NB4 (cell line): ENCODE measurements around the gene GPR146.

Experiments used
- DNase-seq: peaks from one replicate; pipeline ENCODE4 v3.0.0; 2010; ENCODE audit warnings: low read depth
- H3K4me3 ChIP-seq: one replicate; pipeline ENCODE4 v1.5.1; 2011; ENCODE audit warnings: mild to moderate bottlenecking, low read depth, low read length, moderate library complexity
- MYC ChIP-seq: IDR thresholded peaks from 2 replicates; pipeline ENCODE4 v1.6.1; 2011; ENCODE audit warnings: low read depth, low read length
- POLR2A ChIP-seq: IDR thresholded peaks from 2 replicates; pipeline ENCODE4 v1.6.1; 2011; ENCODE audit warnings: mild to moderate bottlenecking; ENCODE audit not compliant: insufficient read length; ENCODE audit errors: extremely low read depth
- TF ChIP-seq, protein P1 (sequence below): IDR thresholded peaks from one replicate; pipeline ENCODE4 v1.5.1; 2012; ENCODE audit warnings: low read depth, low read length
- TF ChIP-seq, protein P2 (sequence below): IDR thresholded peaks from 2 replicates; pipeline ENCODE4 v1.6.1; 2011; ENCODE audit warnings: low read depth, low read length

The GPR146 gene

DNA sequence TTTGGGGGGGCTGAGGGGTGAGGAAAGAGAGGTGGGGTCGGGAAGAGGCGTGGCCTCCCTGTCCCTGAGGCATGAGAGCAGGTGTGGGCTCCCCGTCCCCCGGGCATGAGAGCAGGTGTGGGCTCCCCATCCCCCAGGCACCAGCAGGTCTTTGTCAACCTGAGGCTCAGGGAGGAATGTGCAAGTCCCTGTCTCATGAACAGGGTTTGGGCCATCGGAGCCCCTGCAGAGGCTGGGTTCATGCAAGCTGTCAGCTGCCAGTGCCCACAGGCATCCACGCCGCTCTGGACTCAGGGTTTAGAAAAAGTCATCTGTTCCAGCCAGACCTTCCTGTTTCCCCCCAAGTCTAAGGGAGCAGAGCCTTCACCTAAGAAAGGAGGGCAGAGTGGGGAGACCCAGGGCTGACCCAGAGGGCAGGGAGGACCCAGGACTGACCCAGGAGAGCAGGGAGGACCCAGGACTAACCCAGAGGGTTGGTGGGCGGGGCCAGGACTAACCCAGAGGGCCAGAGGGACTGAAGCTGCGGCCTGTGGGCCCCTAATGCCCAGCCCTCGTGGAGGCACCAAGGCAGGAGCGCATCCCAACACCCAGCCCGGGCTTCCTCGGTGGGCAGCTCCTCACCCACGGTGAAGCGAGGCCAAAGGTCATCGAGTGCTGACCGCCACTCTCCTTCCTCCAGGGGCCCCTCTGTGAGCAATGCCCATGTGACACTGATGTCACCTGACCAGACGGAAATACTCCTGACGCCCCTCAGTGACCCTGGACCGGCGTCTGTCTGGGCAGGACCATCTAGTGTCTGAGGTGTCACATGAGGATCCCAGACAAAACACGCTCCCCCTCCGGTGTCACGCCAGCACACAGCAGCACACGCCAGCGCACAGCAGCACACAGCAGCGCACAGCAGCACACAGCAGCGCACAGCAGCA is 28.9 kb upstream of the GPR146 start:
- DNase-seq, result no peak
- H3K4me3 ChIP-seq, result no peak overlapping the region
- TF ChIP-seq, protein P1, sequence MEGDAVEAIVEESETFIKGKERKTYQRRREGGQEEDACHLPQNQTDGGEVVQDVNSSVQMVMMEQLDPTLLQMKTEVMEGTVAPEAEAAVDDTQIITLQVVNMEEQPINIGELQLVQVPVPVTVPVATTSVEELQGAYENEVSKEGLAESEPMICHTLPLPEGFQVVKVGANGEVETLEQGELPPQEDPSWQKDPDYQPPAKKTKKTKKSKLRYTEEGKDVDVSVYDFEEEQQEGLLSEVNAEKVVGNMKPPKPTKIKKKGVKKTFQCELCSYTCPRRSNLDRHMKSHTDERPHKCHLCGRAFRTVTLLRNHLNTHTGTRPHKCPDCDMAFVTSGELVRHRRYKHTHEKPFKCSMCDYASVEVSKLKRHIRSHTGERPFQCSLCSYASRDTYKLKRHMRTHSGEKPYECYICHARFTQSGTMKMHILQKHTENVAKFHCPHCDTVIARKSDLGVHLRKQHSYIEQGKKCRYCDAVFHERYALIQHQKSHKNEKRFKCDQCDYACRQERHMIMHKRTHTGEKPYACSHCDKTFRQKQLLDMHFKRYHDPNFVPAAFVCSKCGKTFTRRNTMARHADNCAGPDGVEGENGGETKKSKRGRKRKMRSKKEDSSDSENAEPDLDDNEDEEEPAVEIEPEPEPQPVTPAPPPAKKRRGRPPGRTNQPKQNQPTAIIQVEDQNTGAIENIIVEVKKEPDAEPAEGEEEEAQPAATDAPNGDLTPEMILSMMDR, result no peak
- TF ChIP-seq, protein P2, sequence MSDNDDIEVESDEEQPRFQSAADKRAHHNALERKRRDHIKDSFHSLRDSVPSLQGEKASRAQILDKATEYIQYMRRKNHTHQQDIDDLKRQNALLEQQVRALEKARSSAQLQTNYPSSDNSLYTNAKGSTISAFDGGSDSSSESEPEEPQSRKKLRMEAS, result no peak
- TF ChIP-seq POLR2A, result no peak
- TF ChIP-seq MYC, result no peak

DNA sequence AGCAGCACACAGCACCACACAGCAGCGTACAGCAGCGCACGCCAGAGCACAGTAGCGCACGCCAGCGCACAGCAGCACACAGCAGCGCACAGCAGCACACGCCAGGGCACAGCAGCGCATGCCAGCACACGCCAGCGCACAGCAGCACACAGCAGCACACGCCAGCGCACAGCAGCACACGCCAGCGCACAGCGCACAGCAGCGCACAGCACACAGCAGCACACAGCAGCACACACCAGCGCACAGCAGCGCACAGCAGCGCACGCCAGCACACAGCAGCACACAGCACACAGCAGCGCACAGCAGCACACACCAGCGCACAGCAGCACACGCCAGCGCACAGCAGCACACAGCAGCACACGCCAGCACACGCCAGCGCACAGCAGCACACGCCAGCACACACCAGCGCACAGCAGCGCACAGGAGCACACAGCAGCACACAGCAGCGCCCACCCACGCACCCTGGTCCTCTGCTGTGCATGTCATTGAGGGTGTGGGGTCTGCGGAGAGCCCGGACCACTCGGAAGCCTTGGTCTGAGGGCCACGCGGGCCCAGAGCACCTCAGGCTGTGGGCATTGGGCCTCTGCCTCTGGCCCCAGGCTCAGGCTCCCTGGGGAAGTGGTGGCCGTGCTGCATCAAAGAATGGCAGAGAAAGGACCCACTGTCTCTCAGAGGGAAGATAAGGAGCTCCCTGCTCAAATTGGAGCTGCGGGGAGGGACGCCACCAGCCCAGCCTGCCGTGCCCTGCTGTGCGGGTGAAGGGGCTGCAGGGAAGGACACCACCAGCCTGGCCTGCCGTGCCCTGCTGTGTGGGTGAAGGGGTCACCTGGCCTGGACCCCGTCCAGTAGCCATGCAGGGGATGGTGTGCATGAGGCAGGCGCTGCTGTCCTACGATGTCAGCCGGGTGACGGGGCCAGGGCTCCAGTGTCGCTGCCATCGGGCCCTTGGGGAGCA is 27.5 kb upstream of the GPR146 start:
- TF ChIP-seq POLR2A, result no peak
- TF ChIP-seq, protein P1, result no peak
- TF ChIP-seq MYC, result no peak

DNA sequence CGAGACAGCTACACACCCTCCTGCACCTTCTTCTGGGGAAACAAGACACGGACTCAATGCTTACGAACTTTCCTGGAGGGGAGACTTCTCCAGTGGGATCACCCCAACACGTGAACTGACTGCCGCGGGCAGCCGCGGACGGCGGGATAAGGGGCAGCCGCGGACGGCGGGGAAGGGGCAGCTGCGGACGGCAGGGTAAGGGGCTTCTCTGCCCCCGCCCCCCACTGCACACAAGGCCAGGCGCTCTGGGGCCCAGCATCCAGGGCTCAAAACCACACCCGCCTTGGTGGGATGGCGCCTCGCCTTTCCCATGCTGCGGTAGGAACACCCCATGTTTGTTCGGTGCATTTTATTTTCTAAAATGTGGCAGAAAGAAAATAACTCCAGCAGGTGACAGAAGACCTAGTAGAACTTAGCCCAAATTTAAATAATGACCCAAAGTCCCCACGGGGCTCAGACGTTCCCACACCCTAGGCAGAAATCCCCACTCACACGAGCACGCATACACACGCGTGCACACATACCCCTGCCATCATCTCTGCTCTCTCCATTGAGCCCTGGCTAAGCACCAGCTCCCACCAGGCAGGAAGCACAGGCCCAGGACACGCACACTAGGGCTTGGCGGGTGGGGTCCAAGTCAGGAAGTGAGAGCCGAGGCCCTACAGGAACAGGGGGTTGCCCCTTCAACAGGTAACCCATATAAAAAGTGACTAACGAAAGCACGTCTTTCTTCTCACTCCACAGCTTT is 26.6 kb upstream of the GPR146 start:
- TF ChIP-seq MYC (no peak), POLR2A (no peak)
- TF ChIP-seq, protein P1, result no peak
- TF ChIP-seq, protein P2, result no peak
- DNase-seq, result no peak
- no peak overlapping the region for H3K4me3 ChIP-seq

More for the DNA sequence above, 27.5 kb upstream of the GPR146 start:
- H3K4me3 ChIP-seq, result no peak overlapping the region
- DNase-seq, result no peak

DNA sequence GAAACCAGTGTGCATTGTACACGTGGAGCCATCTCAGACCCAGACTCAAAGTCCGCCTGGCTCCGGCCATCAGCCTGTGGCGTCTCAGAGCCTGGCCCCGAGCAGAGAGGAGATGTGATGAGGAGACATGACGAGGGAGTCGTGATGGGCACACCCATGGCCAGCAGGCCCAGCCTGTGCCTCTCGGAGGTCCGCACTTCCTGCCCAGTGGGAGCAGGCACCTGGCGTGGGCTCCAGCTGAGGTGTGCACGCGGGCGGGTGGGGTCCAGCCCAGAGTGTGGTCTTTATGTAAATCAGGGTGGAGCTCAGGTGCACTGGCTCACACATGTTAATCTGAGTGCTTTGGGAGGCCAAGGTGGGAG is 26.0 kb upstream of the GPR146 start:
- no peak for TF ChIP-seq MYC
- TF ChIP-seq POLR2A, result no peak
- TF ChIP-seq, protein P2, result no peak
- TF ChIP-seq, protein P1, result no peak
- H3K4me3 ChIP-seq, result no peak overlapping the region
- DNase-seq, result no peak

DNA sequence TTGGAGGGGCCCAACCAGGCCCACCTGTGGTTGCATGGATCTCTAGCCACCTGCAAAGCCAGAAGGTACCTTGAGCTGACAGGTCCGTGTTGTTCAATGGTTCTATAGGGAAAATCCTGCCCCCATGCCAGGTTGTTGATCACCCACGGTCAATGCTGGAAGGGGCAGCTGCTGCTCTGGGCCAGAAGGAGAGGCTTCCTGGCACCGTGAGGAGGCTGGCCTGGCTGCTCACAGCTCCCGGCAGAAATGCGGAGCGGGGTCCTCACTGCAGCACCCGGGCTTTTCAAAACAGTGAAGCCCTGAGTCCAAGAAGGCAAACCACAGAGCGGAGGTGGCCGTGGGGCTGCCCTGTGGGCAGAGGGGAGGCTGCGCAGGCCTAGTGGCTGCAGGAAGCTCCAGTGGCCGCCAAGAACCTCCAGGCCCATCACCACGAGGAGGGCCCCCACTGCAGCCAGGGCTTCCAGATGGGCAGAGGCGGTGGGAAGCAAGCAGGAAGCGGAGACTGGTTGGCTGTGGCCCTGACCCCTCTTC is 25.0 kb upstream of the GPR146 start:
- DNase-seq, result no peak
- H3K4me3 ChIP-seq, result no peak overlapping the region
- TF ChIP-seq MYC (no peak), POLR2A (no peak)
- TF ChIP-seq, protein P1, result no peak
- TF ChIP-seq, protein P2, result no peak
